ENCODE data around the gene MUTYH.
A peak's percentile ranks its signal among the peaks of the same experiment; 100 is the strongest.

The MUTYH gene

GRCh38 chr1:45348966-45349677 is 8.9 kb upstream of the MUTYH start:
- DNase-seq (ENCODE audit: low read depth in 2 of 2): no peak

DNA sequence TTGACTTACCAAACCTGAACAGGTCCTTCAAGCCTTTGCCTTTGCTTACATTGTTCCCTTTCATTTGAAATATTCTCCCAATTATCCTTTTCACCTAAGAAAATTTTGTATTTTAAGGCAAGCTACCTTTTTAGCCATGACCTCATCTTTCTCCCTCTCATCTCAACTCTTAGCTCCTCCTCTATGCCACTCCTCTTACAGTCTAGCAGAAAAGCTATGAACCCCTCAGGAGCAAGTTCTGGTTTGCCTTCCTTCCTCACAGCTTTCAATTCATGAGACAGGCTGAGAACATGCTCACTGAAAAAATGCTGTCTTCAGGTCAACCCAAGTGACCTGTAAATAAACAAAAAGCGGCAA is 8.3 kb upstream of the MUTYH start:
- no peak for DNase-seq (ENCODE audit: low read depth in 2 of 2)

DNA sequence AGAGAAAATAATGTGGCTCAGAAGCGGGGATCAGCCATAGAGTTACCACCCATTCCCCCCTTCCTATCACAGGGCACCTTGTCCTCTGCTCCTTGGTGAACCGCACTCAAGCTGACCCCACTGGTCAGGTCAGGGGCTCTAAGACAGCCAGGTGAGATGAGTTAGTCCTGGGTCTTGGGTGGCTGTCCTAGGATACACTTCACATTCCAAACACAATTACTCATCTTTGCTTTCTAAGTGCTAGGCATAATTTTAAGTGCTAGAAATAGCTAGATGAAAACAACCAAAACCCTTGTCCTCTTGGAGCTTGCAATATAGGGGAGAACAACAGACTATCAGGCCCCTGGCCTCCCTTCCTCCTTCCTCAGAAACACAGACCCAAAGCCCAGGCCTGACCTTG is 7.8 kb upstream of the MUTYH start:
- no peak for DNase-seq (ENCODE audit: low read depth in 2 of 2)

- no peak for DNase-seq (ENCODE audit: low read depth in 2 of 2)
These were observed 6.2 kb upstream of the MUTYH start for GRCh38 chr1:45346473-45346872.

GRCh38 chr1:45345014-45345413 is 4.8 kb upstream of the MUTYH start:
- DNase-seq (ENCODE audit: low read depth in 2 of 2): no peak

DNA sequence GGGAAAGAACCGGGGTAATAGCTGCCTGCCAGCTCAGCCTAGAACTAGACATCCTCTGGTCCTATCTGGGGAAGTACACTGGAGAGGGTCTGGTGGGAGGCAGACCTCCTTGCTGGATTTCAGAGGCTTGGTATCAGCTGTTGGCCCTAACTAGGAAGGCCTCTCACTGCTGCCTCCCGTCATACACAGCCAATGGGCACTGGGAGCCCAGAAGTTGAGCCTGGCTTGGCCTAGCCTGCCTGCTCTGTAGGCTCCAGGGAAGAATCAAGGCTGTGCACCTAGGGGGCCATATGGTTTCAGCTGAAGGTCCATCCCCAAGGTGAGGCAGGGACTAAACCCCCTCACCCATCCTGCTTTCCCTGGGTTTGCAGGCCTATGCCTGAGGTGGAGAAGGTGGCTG is 4.3 kb upstream of the MUTYH start:
- DNase-seq (ENCODE audit: low read depth in 2 of 2): no peak

DNA sequence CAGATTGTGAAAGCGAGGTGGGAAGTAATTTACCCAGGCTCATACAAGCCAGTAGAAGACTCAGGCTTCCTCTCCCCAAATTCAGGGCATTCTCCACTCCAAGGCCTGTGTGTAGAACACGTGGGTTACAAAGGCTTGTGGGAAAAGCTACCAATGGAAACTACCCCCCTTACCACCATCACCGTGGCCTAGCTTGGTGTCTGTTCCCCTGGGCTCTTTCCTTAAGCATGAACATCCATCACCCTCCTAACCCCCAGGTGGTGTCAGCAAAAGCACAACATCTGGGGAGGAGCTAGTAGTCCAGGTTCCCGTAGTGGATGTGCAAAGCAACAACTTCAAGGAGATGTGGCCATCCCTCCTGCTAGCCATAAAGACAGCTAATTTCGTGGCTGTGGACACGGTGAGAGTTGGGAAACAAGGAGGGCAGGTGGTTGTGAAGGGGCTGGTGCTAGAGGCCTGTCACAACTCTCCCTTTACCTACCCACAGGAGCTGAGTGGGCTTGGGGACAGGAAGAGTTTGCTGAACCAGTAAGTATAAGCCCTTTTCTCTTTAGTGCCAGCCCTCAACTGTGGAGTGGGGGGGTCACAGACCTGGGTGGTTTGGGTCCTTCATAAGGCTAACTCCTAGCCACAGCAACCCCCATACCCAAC is 701 bp upstream of the MUTYH start:
- no peak for DNase-seq (ENCODE audit: low read depth in 2 of 2)

DNA sequence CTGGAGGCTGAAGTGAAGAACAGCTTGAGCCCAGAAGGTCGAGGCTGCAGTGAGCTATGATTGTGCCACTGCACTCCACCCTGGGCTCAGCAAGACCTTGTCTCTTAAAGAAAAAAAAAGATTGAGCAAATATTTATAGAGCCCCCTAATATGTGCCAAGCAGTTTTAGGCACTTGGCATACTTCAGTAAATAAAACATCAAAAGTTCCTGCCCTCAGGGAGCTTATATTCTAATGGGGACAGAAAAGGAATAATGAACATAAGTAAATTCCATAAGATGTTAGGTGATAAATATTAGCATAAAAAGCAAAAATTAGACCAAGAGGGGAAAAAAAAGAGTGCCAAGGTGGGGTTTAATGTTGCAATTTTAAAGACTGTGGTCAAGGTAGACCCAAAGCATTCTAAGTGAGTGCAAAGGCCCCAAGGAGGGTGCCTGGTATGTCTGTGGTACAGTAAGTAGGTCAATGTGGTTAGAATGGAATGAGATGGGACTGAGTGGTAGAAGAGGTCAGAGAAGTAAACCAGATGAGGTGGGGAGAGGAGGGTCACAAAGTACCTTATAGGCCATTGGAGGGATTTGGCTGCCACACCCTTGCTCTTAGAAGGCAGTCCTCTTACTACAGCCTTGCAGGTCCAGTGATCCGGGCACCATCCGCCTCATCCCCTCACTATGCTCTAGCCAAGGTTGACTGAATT is 2.5 kb downstream of the MUTYH start:
- no peak for DNase-seq (ENCODE audit: low read depth in 2 of 2)

- DNase-seq (ENCODE audit: low read depth in 2 of 2): no peak
These were observed 4.3 kb downstream of the MUTYH start for GRCh38 chr1:45335855-45336324.

DNA sequence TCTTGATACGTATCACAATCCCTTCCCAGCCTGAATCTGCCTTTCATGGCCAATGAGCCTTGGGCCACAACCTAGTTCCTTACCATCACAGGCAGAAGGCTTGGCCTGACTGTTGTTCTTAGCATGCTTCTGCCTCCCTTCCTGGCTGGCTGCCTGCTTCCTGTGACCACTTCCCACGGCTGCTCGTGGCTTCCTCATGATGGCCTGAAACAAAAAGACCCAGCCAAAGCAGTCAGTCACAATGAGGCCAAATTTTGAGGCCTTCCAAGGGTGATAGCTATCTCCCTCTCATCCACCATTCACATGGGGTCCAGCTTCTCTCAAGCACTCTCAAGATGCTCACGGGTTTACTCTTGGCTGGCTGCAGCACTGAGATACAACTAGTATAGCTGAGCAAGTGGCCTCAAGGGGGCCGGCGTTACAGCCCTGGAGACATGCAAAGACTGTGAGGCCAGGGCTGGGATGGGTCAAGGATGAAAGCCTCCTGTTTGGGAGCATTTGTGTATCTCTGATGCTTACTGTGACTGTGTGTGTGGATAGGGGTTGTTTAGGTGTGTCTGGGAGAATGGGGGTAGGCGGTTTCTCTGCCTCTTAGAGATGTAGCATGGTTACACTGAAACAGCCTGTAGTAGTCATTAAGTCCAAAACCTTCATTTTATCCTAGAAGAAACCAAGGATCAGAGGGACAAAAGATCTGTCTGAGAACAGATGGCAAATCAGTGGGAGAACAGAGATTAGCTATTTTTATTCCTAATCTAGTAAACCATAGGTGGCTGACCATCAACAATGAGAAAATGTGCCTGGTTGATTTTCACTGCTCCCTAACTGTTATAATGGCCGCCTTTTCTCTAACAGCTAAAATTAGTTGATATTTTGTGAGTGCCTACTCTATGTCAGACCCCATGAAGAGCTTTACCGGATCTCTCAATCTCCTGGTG is 5.7 kb downstream of the MUTYH start:
- DNase-seq (ENCODE audit: low read depth in 2 of 2): no peak

GRCh38 chr1:45332346-45332720 is 7.9 kb downstream of the MUTYH start:
- no peak for DNase-seq (ENCODE audit: low read depth in 2 of 2)

- DNase-seq (ENCODE audit: low read depth in 2 of 2): no peak
These were observed 8.5 kb downstream of the MUTYH start for GRCh38 chr1:45331436-45332345.

DNA sequence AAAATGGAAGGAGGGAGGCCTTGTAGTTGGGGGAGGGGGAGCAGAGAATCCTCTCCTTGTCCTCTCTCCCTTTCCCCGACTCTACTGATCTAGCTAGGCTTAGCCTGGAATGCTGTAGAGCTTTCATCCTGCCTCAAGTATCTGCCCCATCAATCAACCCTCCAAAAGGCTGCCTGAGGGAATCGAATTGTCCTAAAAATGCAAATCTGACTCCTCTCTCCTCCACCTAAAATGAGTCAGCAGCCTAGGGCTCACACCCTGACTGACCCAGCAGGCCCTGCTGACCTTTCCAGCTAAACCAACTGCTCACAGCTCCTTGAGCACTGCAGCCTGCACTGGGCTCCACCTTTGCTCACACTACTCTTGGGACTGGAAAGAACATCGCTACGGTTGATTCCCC is 10.8 kb downstream of the MUTYH start:
- no peak for DNase-seq (ENCODE audit: low read depth in 2 of 2)

DNA sequence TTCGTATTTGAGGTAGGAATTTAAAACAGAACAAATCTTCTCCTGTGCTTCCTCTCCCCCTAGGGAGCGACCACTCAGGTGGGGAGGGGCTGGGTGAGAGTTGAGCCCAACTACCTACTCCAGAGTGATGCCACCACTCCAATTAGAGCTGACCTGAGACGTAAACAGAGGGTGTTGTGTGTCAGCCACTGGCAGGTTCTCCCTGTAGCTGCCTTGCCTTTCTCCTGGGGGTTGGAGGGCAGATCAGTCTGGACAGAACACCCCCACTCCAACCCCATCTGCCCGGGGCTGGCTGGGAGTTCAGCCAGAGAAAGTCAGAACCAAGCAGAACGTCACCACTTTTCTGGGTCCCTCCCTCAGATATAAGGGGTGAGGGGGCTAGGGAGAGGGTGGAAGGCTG is 11.6 kb downstream of the MUTYH start:
- DNase-seq (ENCODE audit: low read depth in 2 of 2): no peak

GRCh38 chr1:45327644-45328515 is 12.4 kb downstream of the MUTYH start:
- DNase-seq (ENCODE audit: low read depth in 2 of 2): no peak

DNA sequence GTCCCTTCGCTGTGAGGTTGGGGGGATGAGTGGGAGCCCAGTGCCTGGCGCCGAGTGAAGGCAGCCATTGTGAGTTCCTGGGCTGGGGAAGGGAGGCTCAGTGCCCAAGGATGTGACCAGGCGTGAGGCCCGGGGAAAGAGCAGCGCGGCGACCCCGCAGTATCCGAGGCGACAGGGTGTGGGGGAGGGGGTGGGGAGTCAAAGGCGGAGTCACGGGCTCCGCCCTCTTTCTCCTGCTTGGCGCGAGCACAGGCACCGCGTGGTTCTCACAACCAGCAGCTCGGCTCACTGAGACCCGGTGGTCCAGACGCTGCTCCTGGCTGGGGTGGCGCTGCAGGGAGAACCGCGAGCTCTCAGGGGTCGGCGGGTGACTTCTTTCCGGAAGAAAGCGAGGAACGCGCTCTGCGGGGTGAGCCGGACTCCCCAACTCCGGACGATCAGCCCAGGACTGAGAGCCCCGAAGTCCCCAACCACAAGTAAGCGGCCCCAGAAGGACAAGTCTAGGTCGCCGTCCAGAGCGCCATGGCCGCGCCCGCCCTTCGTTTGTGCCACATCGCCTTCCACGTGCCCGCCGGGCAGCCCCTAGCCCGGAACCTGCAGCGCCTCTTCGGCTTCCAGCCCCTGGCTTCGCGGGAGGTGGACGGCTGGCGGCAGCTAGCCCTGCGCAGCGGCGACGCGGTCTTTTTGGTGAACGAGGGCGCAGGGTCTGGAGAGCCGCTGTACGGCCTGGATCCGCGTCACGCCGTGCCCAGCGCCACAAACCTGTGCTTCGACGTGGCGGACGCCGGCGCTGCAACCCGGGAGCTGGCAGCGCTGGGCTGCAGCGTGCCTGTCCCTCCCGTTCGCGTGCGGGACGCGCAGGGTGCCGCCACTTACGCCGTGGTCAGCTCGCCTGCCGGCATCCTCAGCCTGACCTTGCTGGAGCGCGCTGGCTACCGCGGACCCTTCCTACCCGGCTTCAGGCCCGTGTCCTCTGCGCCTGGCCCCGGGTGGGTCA is 13.3 kb downstream of the MUTYH start, which contains the start of gene HPDL:
Gene HPDL (plus strand): TSS at position 269 of the 997 bp plus-strand sequence. CDS start 254 bp downstream, at position 523.
- DNase-seq (ENCODE audit: low read depth in 2 of 2): peak; percentile 47 to 57

DNA sequence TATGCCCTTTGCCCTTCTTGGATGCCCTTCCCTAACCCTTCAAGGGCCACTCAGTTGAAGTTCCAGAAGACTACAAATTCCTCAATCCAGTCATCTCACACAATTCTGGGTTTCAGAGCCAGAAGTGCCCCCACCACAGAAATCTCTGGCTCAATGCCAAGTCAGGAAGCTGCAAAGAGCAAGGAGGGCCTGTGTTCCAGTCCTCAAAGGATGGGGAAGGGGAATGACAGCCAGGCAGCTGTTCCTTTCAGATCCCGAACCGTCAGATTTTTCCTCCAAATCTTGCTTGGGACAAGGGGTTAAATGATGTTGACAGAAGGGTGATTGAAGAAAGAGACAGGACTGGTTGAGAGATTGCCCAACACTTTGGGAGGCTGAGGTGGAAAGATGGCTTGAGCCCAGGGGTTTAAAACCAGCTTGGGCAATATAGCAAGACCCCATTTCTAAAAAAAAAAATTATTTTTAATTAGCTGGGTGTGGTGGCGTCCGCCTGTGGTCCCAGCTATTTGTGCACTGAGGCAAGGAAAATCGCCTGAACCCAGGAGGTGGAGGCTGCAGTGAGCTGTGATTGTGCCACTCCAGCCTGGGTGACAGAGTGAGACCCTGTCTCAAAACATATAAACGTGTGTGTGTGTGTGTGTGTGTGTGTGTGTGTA is 14.3 kb downstream of the MUTYH start:
- no peak for DNase-seq (ENCODE audit: low read depth in 2 of 2)

GRCh38 chr1:45322486-45323040 is 17.7 kb downstream of the MUTYH start:
- DNase-seq (ENCODE audit: low read depth in 2 of 2): no peak

Measured in activated CD8-positive, alpha-beta memory T cell treated with anti-CD3 and anti-CD28 coated beads for 4 hours (primary cell).